ENCODE measurements around the gene RBM26.
"Not testable (repeated sequence)": the region's sequence is repeated elsewhere in the genome, so short reads cannot be mapped to it uniquely, and the experiment has no call there.

Gene RBM26

DNA sequence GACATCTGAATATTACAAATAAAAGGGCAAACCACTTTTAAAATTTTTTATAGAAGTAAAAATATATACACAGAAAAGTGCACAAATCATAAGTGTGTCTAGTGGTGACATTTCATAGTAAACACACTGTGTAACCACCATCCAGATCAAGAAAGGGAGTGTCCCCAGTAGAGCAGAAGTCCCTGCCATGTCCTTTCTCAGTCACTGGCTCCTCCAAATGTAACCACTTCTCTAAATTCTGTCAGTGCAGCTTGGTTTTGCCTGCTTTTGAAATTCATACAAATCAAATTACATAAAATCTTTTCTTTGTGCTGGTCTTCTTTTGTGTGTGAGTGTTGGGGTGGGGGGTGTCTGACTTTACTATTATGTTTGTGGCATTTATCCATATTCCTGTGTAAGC lies 116.5 kb downstream of the RBM26 start:
- H3K4me3 ChIP-seq (ENCODE audit: low read depth, low read length), result no peak overlapping the region
- TF ChIP-seq, protein P1, sequence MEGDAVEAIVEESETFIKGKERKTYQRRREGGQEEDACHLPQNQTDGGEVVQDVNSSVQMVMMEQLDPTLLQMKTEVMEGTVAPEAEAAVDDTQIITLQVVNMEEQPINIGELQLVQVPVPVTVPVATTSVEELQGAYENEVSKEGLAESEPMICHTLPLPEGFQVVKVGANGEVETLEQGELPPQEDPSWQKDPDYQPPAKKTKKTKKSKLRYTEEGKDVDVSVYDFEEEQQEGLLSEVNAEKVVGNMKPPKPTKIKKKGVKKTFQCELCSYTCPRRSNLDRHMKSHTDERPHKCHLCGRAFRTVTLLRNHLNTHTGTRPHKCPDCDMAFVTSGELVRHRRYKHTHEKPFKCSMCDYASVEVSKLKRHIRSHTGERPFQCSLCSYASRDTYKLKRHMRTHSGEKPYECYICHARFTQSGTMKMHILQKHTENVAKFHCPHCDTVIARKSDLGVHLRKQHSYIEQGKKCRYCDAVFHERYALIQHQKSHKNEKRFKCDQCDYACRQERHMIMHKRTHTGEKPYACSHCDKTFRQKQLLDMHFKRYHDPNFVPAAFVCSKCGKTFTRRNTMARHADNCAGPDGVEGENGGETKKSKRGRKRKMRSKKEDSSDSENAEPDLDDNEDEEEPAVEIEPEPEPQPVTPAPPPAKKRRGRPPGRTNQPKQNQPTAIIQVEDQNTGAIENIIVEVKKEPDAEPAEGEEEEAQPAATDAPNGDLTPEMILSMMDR (conservative IDR thresholded peaks at IDR 0.05; ENCODE audit: low read depth, low read length), result no peak
- no peak for DNase-seq (ENCODE audit: low read depth)

DNA sequence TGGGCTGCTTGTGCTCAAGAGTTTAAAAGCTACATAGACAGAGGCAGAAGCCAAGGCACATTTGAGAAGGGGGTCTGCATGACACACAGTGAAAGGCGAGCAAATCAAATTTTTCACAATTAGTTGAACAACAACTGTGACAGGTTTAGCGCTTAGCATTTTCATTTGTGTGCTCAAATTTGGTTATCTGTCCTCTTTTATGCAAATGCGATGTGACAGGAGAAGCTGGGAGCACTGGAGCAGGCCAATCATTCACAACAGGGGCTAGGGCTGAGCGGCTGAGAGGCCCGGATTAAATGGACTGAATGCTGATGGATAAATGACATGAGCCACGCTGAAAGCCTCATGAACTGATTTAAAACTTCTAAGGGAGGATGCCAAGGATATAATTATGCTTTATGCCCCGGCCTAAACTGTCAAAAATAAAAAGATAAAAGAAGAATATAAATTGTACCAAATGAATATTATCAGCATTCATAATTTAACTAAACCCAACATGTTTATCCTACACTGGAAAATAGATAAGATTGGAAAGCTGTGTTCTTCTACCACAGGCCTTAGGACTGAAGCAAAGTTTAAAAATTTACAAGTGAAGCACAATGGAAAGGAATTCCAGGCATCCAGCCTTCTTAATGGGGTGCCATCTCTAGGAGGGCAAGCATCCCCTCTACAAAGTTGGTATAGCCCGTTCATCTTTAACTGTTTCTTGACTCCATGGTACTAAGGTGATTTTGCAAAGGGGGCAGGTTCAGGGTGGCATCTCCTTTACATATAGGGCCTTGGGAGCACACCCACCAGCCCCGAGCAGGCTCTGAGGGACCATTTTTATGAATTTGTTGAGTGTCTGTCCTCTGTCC lies 117.9 kb downstream of the RBM26 start:
- no peak overlapping the region for H3K4me3 ChIP-seq (ENCODE audit: low read depth, low read length)
- TF ChIP-seq, protein P1 (conservative IDR thresholded peaks at IDR 0.05; ENCODE audit: low read depth, low read length), result no peak

DNA sequence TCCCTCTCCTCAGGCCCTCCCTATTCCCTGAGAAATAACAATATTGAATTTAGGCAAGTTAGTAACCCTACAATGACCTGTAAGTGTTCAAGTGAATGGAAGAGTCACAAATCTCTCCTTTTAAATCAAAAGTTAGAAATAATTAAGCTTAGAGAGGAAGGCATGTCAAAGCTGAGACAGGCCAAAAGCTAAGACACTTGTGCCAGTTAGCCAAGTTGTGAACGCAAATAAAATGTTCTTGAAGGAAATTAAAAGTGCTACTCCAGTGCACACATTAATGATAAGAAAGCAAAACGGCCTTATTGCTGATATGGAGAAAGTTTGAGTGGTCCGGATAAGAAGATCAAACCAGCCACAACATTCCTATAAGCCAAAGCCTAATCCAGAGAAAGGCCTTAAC lies 120.9 kb downstream of the RBM26 start:
- DNase-seq (ENCODE audit: low read depth), result no peak
- H3K4me3 ChIP-seq (ENCODE audit: low read depth, low read length), result no peak overlapping the region
- TF ChIP-seq, protein P1 (conservative IDR thresholded peaks at IDR 0.05; ENCODE audit: low read depth, low read length), result no peak

More for the DNA sequence above, 117.9 kb downstream of the RBM26 start:
- no peak for DNase-seq (ENCODE audit: low read depth)

DNA sequence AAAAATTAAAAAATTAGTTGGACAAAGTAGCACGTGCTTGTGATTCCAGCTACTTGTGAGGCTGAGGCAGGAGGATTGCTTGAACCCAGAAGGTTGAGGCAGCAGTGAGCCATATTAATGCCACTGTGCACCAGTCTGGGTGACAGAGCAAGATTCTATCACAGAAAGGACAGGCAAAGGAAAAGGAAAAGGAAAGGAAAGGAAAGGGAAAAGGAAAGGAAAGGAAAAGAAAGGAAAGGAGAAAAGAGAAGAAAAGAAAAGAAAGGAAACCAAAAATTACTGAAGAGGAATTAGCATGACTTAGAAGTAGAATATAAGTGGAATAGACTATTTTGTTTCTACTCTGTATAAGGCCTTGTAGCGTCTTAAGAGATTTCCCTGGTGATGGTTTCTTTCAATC lies 122.3 kb downstream of the RBM26 start:
- no peak overlapping the region for H3K4me3 ChIP-seq (ENCODE audit: low read depth, low read length)
- TF ChIP-seq, protein P1 (conservative IDR thresholded peaks at IDR 0.05; ENCODE audit: low read depth, low read length), result no peak
- DNase-seq (ENCODE audit: low read depth), result no peak

DNA sequence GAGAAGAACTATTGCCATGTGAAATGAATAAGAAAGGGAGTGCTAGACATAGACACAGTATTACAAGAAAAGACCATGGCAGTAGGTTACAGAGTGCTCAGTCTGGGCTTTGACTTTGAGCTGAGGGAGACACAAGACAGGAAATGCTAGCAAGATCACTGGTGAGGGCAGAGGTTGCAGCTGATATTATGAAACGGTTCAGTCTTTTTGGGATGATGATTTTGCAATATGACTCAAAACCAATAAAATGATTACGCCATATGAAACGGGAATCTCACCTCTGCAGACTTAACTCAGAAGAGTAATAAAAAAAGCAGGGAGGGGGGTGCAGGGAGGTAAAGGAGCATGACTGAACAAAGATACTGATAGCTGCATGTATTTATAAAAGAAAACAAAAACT lies 123.1 kb downstream of the RBM26 start:
- TF ChIP-seq, protein P1 (conservative IDR thresholded peaks at IDR 0.05; ENCODE audit: low read depth, low read length), result no peak
- H3K4me3 ChIP-seq (ENCODE audit: low read depth, low read length), result no peak overlapping the region
- DNase-seq (ENCODE audit: low read depth), result peak; percentile 27

DNA sequence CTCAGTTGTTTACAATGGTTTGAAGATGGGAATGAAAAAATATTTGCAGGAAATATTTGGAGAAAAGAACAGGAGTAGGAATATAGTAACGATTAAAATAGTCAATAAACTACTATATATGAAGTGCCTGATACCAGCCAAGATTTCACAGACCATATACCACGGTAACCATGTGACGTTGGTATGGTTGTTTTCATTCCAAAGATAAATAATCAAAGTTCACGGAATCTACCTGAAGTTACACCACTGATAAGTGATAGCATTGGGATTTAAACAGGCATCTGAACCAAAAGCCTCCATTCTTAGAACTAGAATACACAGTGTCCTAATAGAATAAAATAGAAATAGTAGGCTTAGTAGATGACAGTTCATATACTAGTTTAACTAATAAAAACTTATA lies 123.5 kb downstream of the RBM26 start:
- DNase-seq (ENCODE audit: low read depth), result no peak
- TF ChIP-seq, protein P1 (conservative IDR thresholded peaks at IDR 0.05; ENCODE audit: low read depth, low read length), result no peak
- H3K4me3 ChIP-seq (ENCODE audit: low read depth, low read length), result no peak overlapping the region

DNA sequence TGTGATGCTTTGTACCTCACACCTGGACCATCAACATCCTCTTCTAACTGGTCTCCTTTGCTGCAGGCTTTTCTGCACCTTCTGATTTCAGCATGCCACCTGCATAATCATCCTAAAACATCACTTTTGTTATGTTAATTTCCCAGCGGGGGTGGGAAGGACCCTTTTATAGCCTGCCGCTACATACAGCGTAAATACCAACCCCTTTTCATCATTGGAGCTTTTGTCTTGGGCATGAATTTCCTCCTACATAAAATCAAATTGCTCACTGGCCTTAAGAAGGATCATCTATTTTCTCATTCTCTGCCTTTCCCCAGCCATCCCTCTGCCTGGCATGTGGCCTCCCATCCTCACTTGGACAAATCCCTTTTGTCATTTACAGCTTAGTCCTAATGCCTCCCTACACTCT lies 124.7 kb downstream of the RBM26 start:
- DNase-seq (ENCODE audit: low read depth), result no peak
- H3K4me3 ChIP-seq (ENCODE audit: low read depth, low read length), result no peak overlapping the region
- TF ChIP-seq, protein P1 (conservative IDR thresholded peaks at IDR 0.05; ENCODE audit: low read depth, low read length), result no peak

DNA sequence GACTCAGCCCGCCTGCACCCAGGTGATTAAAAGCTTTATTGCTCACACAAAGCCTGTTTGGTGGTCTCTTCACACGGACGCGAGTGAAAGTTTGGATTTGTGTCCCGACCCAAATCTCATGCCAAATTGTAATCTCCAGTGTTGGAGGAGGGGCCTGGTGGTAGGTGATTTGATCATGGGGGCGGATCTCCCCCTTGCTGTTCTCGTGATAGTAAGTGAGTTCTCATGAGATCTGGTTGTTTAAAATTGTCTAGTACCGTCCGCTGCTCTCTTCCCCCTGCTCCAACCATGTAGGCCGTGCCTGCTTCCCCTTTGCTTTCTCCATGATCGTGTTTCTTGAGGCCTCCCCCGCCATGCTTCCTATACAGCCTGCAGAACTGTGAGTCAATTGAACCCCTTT lies 126.3 kb downstream of the RBM26 start:
- DNase-seq (ENCODE audit: low read depth); H3K4me3 ChIP-seq (ENCODE audit: low read depth, low read length): not testable (repeated sequence)

All from choroid plexus epithelial cell (primary cell).